GM19099 (cell line): Measurements from ENCODE around the gene ERGIC1.

Experiments used
- POLR2A ChIP-seq: IDR thresholded peaks from 3 replicates; pipeline ENCODE4 v1.6.1; 2011; ENCODE audit warnings: low read depth; ENCODE audit not compliant: insufficient read length; ENCODE audit errors: extremely low read depth

ERGIC1 gene

DNA sequence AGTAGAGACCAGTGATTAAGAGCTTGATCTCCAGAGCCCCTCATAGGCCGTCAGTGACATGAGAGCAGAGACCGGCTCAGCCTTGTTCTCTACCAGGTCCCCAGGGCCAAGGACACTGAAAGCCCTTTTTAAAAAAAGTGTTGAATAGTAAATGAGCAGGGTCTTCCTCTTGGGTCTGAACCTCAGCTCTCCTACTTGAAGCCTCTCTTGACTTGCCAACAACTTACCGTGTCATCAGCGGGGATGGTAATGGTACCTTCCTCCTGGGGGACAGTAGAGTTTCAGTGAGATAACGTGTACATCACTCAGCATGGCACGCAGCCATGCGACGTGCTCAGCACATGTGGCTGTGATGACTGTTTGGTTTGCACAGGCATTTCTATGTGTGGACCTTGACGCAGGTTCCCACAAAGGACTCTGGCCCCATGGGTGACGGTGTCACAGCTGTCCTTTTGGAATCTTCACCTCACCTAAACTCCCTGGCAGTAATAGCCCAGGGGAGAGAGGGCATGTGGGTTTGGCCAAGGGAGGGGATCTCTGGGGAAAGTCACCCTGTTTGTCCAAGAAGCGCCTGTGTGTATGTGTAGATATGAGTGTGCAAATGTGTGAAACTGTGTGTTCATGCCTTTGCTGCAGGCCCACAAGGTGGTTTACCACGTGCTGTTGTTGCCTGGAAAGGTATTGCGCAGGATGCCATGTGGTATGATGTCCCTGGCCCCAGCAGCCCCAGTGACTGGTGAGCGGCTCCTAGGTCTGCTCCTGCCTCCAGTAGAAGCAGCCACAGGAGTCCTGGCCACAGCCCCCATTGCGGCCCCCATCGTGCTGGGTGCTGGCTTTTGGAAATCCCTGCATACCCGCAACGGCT is 18.7 kb downstream of the ERGIC1 start:
- no peak for TF ChIP-seq POLR2A

DNA sequence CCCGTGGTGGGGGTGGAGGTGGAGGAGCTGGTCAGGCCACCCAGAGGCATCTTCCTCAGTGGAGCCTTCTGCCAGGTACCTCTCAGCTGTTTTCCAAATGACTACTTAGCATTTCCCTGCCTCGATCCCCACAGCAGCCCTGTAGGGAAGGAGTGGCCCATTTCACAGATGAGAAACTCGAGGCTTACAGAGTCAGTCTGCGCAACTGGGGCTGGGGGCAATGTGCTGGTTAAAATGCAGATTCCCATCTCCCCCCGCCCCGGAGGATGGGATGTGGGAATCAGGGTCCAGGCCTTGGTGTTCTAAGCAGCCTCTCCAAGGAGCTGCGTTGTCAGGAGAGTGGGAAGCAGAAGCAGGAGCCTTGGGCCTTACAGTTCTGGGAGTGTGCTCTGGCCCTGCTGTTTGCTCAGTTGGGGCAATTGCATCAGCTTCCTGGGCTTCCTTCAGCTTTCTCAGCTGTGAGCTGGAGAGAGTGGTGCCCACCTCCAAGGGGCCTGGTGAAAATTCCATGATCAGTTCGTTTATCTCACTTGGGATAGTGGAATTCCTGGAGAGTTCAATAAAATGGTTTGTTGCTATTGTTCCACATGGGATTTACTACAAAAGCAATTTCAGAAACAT is 19.4 kb downstream of the ERGIC1 start:
- TF ChIP-seq POLR2A: no peak

DNA sequence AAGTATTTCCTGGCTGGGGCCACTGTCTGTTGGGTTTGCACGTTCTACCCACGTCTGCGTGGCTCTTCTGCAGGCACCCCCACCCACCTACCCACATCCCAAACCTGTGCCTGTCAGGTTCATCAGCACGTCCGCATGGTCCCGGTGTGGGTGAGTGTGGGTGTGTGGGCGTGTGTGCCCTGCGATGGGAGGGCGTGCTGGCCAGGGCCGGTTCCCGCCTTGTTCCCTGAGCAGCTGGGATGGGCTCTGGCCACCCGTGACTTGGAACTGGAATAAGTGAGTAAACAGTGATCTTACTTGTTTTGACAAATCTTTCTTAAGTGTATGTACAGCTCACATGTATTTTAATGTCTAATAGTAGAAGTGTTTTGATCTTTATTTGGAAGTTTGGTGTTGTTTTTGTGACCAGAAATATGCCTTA is 20.4 kb downstream of the ERGIC1 start:
- no peak for TF ChIP-seq POLR2A

DNA sequence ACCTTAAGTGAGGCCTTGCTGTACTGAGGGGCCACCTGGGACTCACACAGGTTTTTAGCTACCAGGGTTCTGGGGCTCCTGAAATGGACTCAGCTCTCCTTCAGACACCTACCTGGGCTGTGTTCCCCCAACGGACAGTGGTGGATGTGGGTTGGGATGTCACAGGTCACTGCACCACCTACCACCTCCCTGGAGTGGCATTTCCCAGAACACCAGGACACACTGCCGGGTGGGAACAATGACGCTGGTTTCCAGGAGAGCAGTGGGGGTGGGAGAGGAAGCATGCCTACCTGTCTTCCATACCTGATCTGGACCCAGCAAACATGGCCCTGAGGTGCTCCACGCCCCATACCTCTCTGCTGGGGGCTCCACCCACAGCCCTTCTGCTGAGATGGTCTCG is 20.9 kb downstream of the ERGIC1 start:
- no peak for TF ChIP-seq POLR2A

DNA sequence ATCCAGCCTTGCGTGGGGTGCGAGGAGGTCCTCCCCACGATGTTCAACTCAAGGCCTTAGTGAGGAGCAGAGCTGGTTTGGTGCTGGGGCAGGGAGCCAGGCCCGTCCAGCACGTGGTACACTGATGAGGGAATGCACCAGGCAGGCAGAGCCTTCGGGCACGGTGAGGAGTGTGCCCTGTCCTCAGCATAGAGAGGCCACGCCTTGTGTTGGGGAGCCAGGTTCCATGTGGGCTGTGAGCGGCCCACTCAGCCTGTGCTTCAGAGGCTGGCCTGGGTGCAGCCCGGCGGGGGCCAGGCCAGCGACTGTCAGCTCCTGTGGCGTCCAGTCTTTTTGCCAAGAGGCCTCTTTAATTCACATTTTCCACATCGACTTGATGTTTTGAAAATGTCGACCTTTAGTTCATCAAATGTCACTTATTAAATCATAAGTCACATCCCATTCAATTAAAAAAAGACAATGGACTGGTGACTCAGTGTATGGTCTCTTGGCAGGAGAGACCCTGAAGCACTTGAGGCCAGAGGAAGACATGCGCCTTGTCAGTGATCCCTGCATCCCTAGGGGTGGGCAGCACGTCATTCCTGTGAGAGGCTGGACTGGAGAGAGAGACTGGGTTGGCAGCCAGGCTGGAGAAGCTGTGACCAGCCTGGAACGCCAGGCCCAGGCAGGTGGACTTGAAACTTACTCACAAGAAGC is 21.7 kb downstream of the ERGIC1 start:
- no peak for TF ChIP-seq POLR2A

DNA sequence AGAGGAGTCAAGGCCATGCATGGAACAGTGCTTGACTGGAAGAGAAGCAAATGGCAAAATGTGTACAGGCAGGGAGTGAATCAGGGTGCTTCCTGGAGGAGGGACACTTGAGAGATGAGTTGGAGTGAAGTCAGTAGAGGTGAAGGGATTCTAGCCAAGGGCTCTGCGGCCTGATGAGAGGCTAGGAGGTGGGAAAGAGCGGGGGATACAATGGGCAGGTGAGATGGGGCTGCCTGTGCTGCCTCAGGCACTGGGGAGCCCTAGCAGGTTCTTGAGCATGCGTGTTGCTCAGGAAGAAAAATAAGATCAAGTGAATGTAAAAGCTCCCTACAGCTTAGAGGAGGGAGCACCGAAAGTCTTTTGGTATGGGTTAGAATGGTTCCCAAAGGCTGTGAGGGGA is 22.3 kb downstream of the ERGIC1 start:
- TF ChIP-seq POLR2A: no peak

DNA sequence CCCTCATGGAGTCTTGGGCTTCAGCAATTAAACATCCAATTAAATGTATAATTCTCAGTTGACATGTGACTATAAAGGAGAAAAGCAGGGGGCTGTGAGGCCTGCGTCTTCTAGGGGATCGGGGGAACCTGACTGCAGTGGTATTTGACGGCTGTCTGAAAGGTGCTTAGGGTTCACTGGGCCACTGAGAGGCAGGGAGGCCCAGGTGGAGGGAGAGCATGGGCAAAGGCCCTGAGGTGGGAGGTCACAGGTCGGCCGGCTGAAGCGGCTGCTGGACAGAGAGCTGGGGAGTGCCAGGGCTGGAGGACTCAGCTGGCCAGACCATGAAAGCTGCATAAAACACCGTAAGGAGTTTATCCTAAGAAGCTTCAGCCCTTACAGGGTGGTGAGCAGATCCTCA is 23.9 kb downstream of the ERGIC1 start:
- TF ChIP-seq POLR2A: no peak

DNA sequence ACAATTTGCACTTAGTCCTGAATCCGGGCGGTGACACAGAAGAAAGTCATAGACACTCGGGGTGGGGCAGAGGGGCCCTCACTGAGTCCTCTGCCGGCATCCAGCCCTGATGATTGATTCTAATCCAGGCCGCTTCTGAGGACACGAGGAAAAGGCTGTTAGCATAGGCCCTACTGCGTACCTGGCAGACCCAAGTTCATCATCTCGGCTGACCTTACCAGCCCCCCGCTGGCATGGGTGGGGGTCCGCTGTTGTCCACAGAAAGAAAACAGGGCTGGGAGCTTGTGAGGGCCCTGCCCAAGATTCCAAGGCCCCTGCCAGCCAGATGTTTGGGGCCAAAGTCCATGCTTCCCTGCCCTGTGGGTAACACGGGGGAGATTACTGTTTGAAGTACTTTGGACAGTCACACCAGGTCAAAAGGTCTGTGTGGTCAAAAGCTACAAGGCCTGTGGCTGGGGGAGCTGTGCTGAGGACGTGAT is 24.5 kb downstream of the ERGIC1 start:
- TF ChIP-seq POLR2A: no peak

DNA sequence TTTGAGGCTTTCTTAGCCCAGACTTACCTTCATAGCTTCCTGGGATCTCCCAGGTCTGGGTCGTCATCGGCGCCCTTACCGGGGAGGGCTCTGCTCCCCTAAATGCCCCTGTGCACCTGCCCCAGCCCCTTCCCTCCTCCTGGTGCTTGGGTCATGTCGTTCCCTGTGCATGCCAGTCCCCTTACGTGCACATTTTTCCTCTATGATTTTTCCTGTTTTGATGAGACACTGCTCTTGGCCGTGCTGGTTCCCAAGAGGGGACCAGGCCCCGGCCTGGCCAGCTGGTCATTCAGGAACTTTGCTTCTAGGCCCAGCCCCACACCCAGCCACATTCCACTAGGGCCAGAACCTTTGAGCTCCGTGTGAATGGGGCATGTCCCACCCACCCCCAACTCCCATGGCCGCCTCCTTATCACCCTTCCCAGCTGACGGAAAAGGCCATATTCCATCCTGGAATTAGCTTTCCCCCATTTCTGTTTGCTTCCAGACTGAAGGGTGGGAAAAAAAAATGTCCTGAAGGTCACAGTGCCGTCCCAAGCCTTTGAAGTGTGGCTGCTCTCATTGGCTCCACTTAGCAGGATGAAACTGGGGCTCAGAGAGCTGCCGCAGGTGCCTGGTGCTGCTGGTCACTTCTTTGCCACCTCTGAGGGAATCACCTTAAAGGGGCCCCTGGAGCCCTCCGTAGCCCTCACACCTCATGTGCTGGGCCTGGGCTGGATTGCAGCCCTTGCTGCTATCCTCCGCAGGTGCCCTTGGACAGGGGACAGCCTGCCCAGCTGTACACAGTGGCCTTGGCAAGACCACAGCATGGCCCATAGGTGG is 25.1 kb downstream of the ERGIC1 start:
- no peak for TF ChIP-seq POLR2A

DNA sequence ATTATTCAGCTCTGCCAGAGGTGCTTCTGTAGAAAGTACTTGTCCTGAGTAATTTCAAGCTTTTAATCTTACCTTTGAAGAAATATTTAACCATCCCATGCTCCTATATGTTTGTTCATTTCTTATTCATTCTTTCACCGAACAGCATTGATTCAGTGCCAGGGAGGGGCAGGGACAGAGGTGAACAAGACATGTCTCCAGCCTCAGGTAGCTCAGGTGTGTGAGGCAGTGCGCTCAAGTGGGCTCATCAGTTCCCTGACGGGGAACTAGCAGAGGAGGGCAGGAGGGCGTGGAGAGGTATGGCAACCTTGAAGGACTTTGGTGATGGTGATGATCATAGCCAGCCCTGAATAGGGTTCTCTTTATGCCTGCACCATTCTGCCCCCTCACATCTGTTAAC is 25.9 kb downstream of the ERGIC1 start:
- no peak for TF ChIP-seq POLR2A

DNA sequence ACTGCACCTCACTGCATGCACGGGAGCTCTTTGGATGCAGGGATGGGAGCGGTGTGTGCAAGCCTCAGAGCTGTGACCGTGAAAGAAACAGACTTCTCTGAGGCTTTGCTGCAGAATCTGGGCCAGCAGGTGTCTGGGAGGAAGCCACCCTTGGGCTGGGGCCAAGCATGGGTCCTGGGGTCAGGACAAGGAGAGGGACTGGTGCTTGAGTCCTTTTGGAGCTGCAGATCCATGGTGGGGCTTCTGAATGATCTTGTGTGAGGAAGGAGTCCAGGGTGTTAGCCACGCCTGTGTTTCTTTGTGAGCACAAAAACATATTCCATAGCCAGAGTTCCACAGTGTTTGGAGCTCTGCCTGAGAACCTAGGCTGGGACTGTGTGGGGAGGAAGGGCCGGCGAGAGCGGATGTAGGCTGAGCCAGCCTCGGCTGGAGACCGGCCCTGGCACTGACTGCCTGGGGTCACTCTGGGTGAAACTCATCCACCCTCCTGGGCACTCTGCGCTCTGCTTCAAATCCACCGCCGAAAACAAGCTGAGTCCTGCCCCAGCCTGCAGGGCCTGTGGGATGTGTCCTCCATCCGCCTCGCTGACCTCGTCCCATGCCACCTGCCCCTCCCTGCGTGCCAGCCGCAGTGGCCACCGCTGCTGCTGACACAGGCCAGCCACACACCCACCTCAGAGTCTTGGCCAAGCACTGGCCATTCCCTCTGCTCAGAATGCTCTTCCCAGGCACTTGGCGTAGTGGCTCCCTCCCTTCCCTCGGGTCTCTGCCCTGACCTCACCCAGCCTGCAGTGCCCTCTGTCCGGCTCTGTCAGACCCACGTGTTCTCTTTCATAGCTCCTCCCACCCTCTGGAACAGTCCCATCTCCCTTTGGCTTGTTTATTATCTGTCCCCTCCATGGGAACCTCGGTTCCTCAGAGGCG is 26.7 kb downstream of the ERGIC1 start:
- TF ChIP-seq POLR2A: no peak

DNA sequence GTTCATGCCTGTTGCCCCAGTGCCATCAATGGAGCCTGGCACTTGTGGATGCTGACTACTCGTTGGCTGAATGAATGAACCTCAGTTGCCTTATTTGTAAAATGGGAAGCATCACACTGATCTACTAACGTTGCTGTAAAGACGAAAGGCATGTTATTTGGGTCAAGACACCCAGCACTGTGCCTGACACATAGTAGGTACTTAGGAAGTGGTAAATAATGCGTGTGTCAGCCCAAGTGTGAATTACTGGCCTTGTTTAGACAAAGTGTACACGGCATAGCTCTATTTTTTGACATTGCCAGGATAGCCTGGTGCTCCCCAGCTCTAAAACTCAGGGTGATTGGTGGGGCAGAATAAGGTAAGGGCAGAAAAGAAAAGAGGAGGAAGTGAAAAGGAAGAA is 27.4 kb downstream of the ERGIC1 start:
- no peak for TF ChIP-seq POLR2A

DNA sequence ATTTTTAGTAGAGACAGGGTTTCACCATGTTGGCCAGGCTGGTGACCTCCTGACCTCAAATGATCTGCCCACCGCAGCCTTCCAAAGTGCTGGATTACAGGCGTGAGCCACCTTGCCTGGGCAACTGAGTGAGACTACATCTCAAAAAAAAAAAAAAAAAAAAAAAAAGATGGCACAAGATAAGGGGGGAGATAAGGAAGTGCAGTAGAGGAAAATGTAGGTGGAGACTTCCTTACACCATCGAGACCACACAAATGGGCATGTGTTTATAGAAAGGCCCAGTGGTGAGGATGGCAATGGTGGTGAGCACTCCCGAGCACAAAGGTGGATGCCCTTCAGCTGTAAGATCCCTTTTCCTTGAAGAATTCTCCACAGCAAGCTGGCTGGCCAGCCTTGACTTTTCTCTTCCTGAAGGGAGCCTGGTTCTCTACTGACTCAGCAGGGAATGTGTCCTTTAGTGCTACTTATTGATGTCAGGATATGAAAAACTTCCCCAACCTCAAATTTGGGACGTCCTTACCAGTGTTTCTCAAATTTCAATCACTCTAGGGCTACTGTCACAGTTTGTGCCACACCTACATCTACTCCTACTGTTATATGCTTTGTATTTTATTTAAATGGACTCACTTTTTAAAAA is 28.2 kb downstream of the ERGIC1 start:
- no peak for TF ChIP-seq POLR2A
